Measurements from ENCODE around the gene CPLX3.
A peak's percentile ranks its signal among the peaks of the same experiment; 100 is the strongest.

CPLX3 gene

GRCh38 chr15:74830868-74831267, 4.4 kb downstream of the CPLX3 start:
- DNase-seq: peak; percentile 40

DNA sequence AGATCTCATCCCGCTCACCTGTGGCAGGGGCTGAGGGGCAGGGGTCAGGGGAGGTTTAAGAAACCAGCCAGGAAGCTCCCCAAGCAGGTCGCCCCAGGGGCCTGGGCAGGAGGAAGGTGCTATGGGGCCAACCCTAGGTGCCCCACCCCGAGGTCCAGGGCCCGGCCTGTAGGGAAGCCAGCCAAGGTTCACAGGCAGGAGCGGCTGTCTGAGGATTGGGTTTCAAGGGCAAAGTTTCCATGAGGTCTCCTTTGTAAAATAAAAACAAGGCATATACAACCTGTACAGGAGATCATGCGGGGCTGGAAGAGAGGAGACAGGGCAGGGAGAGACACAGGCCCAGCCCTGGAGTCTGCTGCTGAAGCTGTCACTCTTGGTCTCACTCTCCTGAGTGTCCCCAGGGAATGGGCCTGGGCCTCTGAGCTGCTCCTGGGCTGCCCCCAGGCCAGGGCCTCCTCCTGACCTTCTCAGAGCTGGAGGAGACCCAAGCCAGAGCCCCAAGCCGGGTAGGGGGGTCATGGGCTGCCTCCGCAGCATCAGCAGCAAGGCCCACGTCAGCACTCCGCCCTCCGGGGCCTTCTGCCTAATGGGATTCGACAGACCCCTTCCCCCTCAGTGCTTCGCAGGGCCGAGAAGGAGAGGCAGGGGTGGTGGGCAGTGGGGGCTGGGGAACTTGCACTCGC, 5.5 kb downstream of the CPLX3 start:
- DNase-seq: peak; percentile 57

DNA sequence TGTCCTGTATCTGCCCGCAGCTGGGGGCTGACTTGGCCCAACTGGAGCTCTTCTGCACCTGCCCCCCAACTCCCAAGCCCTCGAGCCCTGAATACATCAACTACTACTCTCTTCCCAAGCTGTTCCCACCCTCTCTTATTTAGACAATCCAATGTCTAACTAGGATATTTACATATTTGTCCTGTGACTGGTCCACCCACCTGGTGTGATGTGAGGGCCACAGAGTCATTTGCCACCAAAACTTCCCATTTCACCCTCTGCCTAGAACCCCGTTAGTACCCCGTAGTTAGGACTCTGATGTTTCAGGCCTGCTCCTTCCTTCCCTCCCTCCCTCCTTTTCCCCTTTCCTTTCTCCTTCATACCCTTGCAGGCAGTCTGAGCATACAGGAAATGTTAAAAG, 6.4 kb downstream of the CPLX3 start:
- DNase-seq: peak; percentile 63

DNA sequence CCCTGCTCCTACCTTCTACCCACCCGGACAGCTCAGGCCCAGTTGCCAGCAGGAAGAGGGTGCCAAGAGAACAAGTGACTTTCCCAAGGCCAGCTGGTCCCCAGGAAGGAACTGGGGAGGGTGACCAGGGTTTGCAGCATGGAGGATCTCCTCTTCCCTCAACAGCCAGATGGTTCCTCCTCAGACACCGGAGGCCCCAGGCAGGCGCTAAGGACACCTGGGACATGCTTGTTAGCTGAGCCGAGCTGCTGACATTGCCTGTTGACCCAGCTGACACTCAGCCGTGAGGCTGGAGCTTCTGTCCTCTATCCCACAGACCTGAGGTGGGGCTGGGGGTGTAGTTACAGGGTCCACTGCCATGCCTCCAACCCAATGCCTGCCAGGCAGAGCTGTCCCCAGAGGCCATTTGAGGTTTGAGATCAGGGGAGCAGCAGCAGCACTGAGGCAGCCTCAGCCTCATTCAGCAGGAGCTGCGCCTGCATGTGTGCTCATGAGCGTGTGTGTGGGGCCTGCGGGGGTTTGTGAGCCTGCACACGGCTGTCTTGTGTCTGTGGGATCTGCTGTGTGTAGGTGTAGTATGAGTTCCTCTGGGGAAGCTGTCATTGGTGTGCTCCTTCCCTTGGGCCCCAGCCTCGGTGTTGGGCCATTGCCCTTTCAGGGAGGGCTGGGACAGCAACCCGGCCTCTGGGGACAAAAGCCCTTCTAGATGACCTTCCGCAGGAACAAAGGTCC, 7.1 kb downstream of the CPLX3 start:
- peak; percentile 79 for DNase-seq

- peak; percentile 41 for DNase-seq
Observed at GRCh38 chr15:74835312-74835823, 8.9 kb downstream of the CPLX3 start.

DNA sequence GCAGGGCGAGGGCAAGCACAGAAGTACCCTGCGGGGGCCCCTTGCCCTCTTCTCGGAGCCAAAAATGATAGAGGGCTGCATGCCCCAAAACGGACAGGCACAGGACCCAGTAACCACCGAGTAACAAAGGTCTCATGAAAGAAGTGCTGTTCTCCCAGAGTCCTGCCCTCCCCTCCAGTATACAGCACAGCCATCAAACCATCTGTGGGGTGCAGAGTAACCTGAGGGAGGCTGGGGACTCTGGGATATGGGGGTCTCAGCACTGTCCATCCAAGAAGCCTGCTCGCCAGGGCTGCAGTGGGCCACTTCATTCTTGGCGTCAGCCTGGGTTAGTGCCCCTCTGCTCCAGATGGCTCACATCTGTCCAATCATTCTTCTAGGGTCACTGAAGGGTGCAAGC, 10.4 kb downstream of the CPLX3 start:
- no peak for DNase-seq

DNA sequence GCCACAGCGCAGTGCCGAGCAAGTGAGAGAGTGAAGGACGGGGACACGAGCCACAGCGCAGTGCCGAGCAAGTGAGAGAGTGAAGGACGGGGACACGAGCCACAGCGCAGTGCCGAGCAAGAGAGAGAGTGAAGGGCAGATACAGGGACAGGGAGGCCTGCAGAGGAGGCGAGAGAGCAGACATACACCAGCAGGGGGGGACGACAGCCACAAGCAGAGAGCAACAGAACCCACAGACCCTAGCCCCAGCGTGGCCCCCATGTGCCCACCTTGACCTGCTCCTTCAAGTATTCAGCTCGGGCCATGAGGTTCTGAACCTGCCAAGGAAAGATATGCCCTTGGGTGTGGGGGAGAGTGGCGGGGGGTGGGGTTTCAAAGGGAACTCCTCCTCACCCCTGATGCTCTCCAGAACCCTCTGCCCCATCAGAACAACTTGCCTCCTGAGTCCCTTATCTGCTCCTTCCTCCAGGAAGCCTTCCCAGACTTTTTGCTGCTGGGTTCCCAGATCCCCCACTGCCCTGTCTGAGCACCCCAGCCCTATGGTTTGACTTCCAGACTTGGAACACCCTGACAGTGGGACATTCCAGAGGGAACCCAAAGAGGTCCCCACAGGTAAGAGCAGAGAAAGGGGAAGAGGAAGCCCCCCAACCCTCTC, 11.2 kb downstream of the CPLX3 start:
- no peak for DNase-seq

- no peak for DNase-seq
Observed at GRCh38 chr15:74838137-74838516, 11.7 kb downstream of the CPLX3 start.

- DNase-seq: no peak
Observed at GRCh38 chr15:74838746-74839525, 12.5 kb downstream of the CPLX3 start.

GRCh38 chr15:74839526-74840395, 13.3 kb downstream of the CPLX3 start:
- DNase-seq: no peak

DNA sequence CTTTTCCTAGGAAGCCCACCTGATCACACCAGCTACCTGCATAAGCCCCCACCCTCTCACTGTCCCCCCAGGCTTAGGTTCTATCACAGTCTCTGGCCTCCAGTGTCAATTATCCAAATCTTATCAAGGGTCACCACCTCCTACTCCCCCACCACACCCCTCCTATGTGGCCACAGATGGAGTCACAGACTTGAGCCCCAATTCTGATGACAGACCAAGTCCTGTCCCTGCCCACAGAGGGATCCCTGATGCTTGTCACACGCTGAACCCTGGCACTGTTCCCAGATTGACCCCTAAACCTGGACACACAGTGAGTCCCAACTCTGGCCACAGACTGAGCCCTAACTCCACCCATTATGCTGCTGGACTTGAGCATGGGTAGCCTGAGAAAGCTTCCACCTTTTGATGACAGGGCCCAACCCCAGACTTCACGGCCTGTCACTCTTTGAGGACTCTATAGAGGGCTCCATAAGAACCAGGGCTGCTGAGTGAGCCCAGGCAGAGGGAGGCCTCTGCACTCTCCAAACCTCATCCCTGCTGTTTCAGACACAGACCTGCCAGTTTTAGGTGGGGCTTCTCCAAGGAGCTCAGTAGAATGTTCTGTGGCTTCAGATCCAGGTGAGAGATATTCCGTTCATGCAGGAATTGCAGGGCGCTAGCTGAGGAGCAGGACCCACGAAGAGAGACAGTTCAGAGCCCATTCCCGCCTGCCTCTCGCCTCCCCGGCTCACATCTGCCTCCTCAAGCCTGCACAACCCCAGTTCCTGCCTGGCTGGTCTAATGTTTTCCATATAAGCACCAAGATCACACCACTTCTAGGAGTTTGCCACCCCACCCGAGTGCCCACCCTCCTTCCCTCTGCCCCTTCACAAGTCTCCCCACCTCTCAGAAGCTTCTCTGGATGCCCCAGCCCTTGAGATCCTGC, 14.7 kb downstream of the CPLX3 start:
- no peak for DNase-seq

- DNase-seq: no peak
Observed at GRCh38 chr15:74841891-74842373, 15.5 kb downstream of the CPLX3 start.

- peak; percentile 92 for DNase-seq
Observed at GRCh38 chr15:74842581-74843444, 16.4 kb downstream of the CPLX3 start, which contains the start of gene ULK3. TSS of gene ULK3 (minus strand) at chr15:74843156. CDS start at chr15:74843105, 51 bp downstream.

- no peak for DNase-seq
Observed at GRCh38 chr15:74843445-74843828, 17.0 kb downstream of the CPLX3 start.

GRCh38 chr15:74843891-74844299, 17.5 kb downstream of the CPLX3 start:
- no peak for DNase-seq

DNA sequence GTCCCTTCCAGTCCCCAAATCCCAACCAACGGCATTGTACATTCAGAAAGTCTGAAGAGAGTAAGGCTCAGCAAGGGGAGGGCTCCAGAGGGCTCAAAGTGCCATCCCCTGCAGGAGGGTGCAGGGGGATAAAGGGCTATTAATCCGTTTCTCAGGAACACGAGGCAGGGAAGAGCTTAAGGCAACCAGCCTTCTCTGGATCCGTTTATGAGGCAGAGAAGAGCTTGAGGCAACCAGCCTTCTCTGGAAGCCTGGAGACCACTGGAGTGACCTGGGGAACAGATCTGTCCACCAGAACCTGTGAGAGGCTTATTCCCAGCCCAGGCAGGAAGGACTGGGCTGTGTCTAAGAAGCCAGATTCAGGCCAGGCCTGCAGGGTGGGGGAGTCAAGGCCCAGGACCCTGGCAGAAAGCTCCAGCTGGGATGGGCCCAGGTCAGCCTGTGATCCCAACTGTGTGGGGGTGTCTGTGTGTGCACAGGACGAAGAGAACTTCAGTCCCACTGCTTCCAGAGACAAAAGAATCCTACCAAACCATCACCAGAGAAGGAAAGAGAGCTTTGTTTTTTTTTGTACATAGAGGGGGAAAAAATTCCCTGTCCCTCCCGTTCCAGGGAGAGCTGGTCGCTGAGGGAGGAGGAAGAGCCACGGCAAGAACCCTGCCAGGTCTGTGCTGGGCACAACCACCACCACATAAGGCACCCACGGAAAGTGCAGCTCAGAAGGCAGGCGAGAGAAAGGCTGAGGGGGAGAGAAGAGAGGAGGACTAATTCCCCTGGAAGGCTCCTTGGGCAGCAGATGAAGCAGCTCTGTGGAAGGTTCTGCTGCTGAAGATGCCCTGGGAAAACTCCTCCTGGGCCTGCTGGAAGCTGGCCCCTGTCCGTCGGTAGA, 18.1 kb downstream of the CPLX3 start:
- no peak for DNase-seq

- no peak for DNase-seq
Observed at GRCh38 chr15:74845208-74845568, 18.8 kb downstream of the CPLX3 start.

DNA sequence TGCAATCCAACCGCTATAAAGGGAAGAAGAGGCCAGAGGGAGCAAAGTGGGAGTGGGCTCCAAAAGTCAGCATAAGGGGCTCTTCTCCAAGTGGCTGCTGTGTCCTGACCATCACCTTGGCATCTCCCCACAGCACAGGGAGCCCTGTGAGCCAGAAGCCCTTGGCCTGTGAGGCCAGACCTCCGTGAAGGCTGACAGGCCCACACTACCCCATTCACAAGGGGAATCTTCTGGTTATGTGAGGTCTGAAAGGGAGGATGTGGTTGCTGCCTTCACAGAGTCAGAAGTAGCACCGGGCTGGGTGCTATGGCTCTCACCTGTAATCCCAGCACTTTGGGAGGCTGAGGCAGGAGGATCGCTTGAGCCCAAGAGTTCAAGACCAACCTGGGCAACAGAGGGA, 19.2 kb downstream of the CPLX3 start:
- DNase-seq: no peak

DNA sequence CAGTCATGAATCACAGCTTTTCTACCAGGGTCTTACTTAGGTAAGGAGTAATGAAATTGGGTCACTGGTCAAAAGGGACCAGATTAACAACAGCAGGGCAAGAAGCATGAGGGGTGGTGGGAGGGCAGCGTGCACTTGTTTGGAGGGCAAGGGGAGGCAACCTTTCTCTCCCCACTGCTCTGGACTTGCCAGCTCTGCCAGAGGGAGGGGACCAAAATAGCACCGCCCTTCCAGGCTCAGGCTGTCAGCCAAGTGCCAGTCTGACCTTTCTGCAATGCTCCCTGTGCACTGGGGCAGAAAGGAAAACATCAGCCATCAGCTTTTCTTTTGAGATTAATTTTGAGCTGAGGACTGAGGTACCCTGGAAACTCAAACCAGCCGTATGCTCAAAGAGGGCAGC, 21.0 kb downstream of the CPLX3 start:
- DNase-seq: no peak
